ENCODE data around the gene CREG2. TPM values are rescaled to one million over a fixed set of nuclear protein-coding genes. Genes with fewer than 3 reads are reported as not detected.

CREG2 gene
- total RNA-seq, 1 donor from 2014 or later = not detected

- Mint-ChIP-seq H3K27ac (ENCODE audit: unreplicated experiment) (no peak overlapping the region), H3K27me3 (ENCODE audit: unreplicated experiment) (no peaks in the 10 kb centered on the region), H3K4me1 (ENCODE audit: unreplicated experiment) (peaks cover 6% of the 10 kb centered on the region), H3K4me3 (ENCODE audit: unreplicated experiment) (no peak overlapping the region), H3K36me3 (ENCODE audit: unreplicated experiment) (no peaks in the 10 kb centered on the region), H3K9me3 (ENCODE audit: unreplicated experiment) (no peaks in the 10 kb centered on the region)
- no peak for TF ChIP-seq CTCF (IDR thresholded peaks at IDR 0.05)
- no peak for DNase-seq (ENCODE audit: extremely low spot score, unreplicated experiment)
Measured at GRCh38 chr2:101431486-101431885, 44.2 kb upstream of the CREG2 start.

GRCh38 chr2:101430156-101430555, 42.9 kb upstream of the CREG2 start:
- H3K36me3 Mint-ChIP-seq (ENCODE audit: unreplicated experiment) = no peaks in the 10 kb centered on the region
- DNase-seq (ENCODE audit: extremely low spot score, unreplicated experiment) = no peak
- no peak for TF ChIP-seq CTCF (IDR thresholded peaks at IDR 0.05)
- no peak overlapping the region for H3K27ac Mint-ChIP-seq (ENCODE audit: unreplicated experiment)
- peaks cover 3% of the 10 kb centered on the region for H3K4me1 Mint-ChIP-seq (ENCODE audit: unreplicated experiment)
- H3K27me3 Mint-ChIP-seq (ENCODE audit: unreplicated experiment) = no peaks in the 10 kb centered on the region
- no peaks in the 10 kb centered on the region for H3K9me3 Mint-ChIP-seq (ENCODE audit: unreplicated experiment)
- no peak overlapping the region for H3K4me3 Mint-ChIP-seq (ENCODE audit: unreplicated experiment)

GRCh38 chr2:101429453-101429852, 42.1 kb upstream of the CREG2 start:
- Mint-ChIP-seq H3K9me3 (ENCODE audit: unreplicated experiment) (no peaks in the 10 kb centered on the region), H3K36me3 (ENCODE audit: unreplicated experiment) (no peaks in the 10 kb centered on the region), H3K27ac (ENCODE audit: unreplicated experiment) (no peak overlapping the region), H3K4me3 (ENCODE audit: unreplicated experiment) (no peak overlapping the region), H3K4me1 (ENCODE audit: unreplicated experiment) (no peaks in the 10 kb centered on the region), H3K27me3 (ENCODE audit: unreplicated experiment) (no peaks in the 10 kb centered on the region)
- DNase-seq (ENCODE audit: extremely low spot score, unreplicated experiment) = peak; percentile 51
- no peak for TF ChIP-seq CTCF (IDR thresholded peaks at IDR 0.05)

GRCh38 chr2:101428422-101429176, 41.3 kb upstream of the CREG2 start:
- no peaks in the 10 kb centered on the region for H3K9me3 Mint-ChIP-seq (ENCODE audit: unreplicated experiment)
- H3K4me3 Mint-ChIP-seq (ENCODE audit: unreplicated experiment) = no peak overlapping the region
- TF ChIP-seq CTCF (IDR thresholded peaks at IDR 0.05) = no peak
- no peak for DNase-seq (ENCODE audit: extremely low spot score, unreplicated experiment)
- H3K36me3 Mint-ChIP-seq (ENCODE audit: unreplicated experiment) = no peaks in the 10 kb centered on the region
- H3K27me3 Mint-ChIP-seq (ENCODE audit: unreplicated experiment) = no peaks in the 10 kb centered on the region
- no peaks in the 10 kb centered on the region for H3K4me1 Mint-ChIP-seq (ENCODE audit: unreplicated experiment)
- no peak overlapping the region for H3K27ac Mint-ChIP-seq (ENCODE audit: unreplicated experiment)

- no peaks in the 10 kb centered on the region for H3K27me3 Mint-ChIP-seq (ENCODE audit: unreplicated experiment)
- H3K4me3 Mint-ChIP-seq (ENCODE audit: unreplicated experiment) = no peak overlapping the region
- H3K9me3 Mint-ChIP-seq (ENCODE audit: unreplicated experiment) = no peaks in the 10 kb centered on the region
- no peaks in the 10 kb centered on the region for H3K4me1 Mint-ChIP-seq (ENCODE audit: unreplicated experiment)
- H3K36me3 Mint-ChIP-seq (ENCODE audit: unreplicated experiment) = no peaks in the 10 kb centered on the region
- no peak for DNase-seq (ENCODE audit: extremely low spot score, unreplicated experiment)
- H3K27ac Mint-ChIP-seq (ENCODE audit: unreplicated experiment) = no peak overlapping the region
- no peak for TF ChIP-seq CTCF (IDR thresholded peaks at IDR 0.05)
Measured at GRCh38 chr2:101427743-101428142, 40.4 kb upstream of the CREG2 start.
